ENCODE measurements around the gene AGPS. TPM values are rescaled to one million over a fixed set of nuclear protein-coding genes. Genes with fewer than 3 reads are reported as not detected.

AGPS gene
- total RNA-seq, 4 donors from 2014 or later = 20.2 to 34.0 (median 25.5) TPM

GRCh38 chr2:177396703-177397460 lies 4.3 kb downstream of the AGPS start:
- H3K36me3 ChIP-seq = no peaks in the 10 kb centered on the region
- H3K4me1 ChIP-seq = peaks cover 0 to 60% (median 13%) of the 10 kb centered on the region in 3 donors
- 52 to 63% methylated on average over 6 to 10 of the region's 10 CpGs for WGBS, 2 donors
- intact Hi-C loops (cut with DNase I) = no loop called here
- H3K4me3 ChIP-seq = no peak overlapping the region
- peak overlapping the region in 1 of 4 donors; percentile 53 for H3K27ac ChIP-seq
- TF ChIP-seq CTCF (IDR thresholded peaks at IDR 0.05) = no peak
- no peak for TF ChIP-seq POLR2A (IDR thresholded peaks at IDR 0.05)
- no peak for DNase-seq
- H3K9me3 ChIP-seq = no peaks in the 10 kb centered on the region
- no peaks in the 10 kb centered on the region for H3K27me3 ChIP-seq

GRCh38 chr2:177397481-177398289 lies 5.1 kb downstream of the AGPS start:
- intact Hi-C loops (cut with DNase I) = no loop called here
- Histone ChIP-seq H3K36me3 (no peaks in the 10 kb centered on the region), H3K9me3 (no peaks in the 10 kb centered on the region), H3K27ac (peak overlapping the region in 2 of 4 donors; percentile 38 to 53), H3K4me3 (no peak overlapping the region), H3K27me3 (no peaks in the 10 kb centered on the region), H3K4me1 (peaks cover 0 to 54% (median 13%) of the 10 kb centered on the region in 3 donors)
- TF ChIP-seq CTCF (IDR thresholded peaks at IDR 0.05) (no peak), POLR2A (IDR thresholded peaks at IDR 0.05) (no peak)
- 41 to 47% methylated on average over 12 of the region's 12 CpGs for WGBS, 2 donors
- DNase-seq = no peak

DNA sequence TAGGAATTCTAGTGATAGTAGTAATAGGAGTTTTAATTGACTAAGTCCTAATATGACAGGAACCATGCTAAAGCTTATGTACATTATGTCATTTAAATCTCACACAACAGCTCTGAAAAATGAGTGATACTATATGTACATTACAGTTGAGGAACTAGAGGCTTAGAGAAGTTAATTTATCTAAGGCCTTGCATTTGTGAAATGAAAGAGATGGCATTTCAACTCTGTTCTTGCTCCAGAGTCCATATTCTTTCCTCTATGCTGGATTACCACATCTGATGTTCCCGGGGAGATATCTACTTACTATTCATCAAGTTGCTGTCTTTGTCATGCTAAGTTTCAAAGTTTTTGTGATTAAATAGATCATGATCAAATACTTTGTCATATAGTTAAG lies 5.7 kb downstream of the AGPS start:
- Histone ChIP-seq H3K4me1 (peaks cover 0 to 50% (median 13%) of the 10 kb centered on the region in 3 donors), H3K27ac (no peak overlapping the region), H3K4me3 (no peak overlapping the region), H3K27me3 (no peaks in the 10 kb centered on the region), H3K9me3 (no peaks in the 10 kb centered on the region), H3K36me3 (no peaks in the 10 kb centered on the region)
- intact Hi-C loops (cut with DNase I) = no loop called here
- no peak for DNase-seq
- no peak for TF ChIP-seq CTCF (IDR thresholded peaks at IDR 0.05)
- TF ChIP-seq POLR2A (IDR thresholded peaks at IDR 0.05) = no peak
- 73 to 79% methylated on average over 1 of the region's 1 CpG for WGBS, 2 donors

- peaks cover 0 to 50% (median 16%) of the 10 kb centered on the region in 3 donors for H3K4me1 ChIP-seq
- H3K36me3 ChIP-seq = no peaks in the 10 kb centered on the region
- WGBS, 2 donors = 67 to 79% methylated on average over 1 of the region's 1 CpG
- no peak overlapping the region for H3K4me3 ChIP-seq
- no peaks in the 10 kb centered on the region for H3K9me3 ChIP-seq
- no peak for DNase-seq
- H3K27me3 ChIP-seq = no peaks in the 10 kb centered on the region
- no peak for TF ChIP-seq POLR2A (IDR thresholded peaks at IDR 0.05)
- TF ChIP-seq CTCF (IDR thresholded peaks at IDR 0.05) = no peak
- H3K27ac ChIP-seq = no peak overlapping the region
- intact Hi-C loops (cut with DNase I) = no loop called here
These were observed 6.2 kb downstream of the AGPS start for GRCh38 chr2:177398791-177399190.

DNA sequence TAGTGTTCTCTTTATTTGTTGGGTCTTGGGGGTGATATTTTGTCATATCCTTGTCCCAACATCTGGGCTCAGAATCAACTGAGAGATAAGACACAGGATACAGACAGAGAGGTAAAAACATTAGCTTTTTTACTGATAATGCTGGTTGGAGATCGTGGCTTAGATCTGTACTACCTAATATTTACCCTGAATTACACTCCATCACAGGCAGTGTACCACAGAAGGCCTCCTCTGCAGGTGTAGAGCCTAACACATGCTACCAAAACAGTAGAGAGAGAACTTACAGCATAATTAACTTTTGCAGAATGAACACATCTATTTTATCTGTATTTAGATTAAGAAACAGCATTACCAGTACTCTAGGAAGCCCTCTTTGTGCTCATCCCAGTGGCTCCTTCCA lies 6.8 kb downstream of the AGPS start:
- Histone ChIP-seq H3K9me3 (no peaks in the 10 kb centered on the region), H3K27ac (no peak overlapping the region), H3K27me3 (no peaks in the 10 kb centered on the region), H3K4me3 (no peak overlapping the region), H3K4me1 (peaks cover 0 to 50% (median 14%) of the 10 kb centered on the region in 3 donors), H3K36me3 (no peaks in the 10 kb centered on the region)
- no peak for DNase-seq
- no peak for TF ChIP-seq CTCF (IDR thresholded peaks at IDR 0.05)
- intact Hi-C loops (cut with DNase I) = no loop called here
- WGBS, 2 donors = 59 to 73% methylated on average over 1 of the region's 1 CpG
